ENCODE results near the gene DCC.

The DCC gene

GRCh38 chr18:52567360-52567759 is 227.4 kb downstream of the DCC start:
- no peak for DNase-seq (ENCODE audit: insufficient read length, low spot score)
- peak; percentile 53 for FAIRE-seq
- no peak for TF ChIP-seq CTCF (IDR thresholded peaks at IDR 0.05; ENCODE audit: insufficient read depth, missing control alignments)

- FAIRE-seq (no peak), DNase-seq (ENCODE audit: insufficient read length, low spot score) (no peak)
- TF ChIP-seq CTCF (IDR thresholded peaks at IDR 0.05; ENCODE audit: insufficient read depth, missing control alignments), result no peak
Measured at GRCh38 chr18:52569492-52569891, 229.5 kb downstream of the DCC start.

- FAIRE-seq, result no peak
- DNase-seq (ENCODE audit: insufficient read length, low spot score), result no peak
- TF ChIP-seq CTCF (IDR thresholded peaks at IDR 0.05; ENCODE audit: insufficient read depth, missing control alignments), result no peak
Measured at GRCh38 chr18:52570975-52571374, 231.0 kb downstream of the DCC start.

- DNase-seq (ENCODE audit: insufficient read length, low spot score), result no peak
- peak; percentile 97 for FAIRE-seq
- no peak for TF ChIP-seq CTCF (IDR thresholded peaks at IDR 0.05; ENCODE audit: insufficient read depth, missing control alignments)
Measured at GRCh38 chr18:52572036-52573000, 232.3 kb downstream of the DCC start.

GRCh38 chr18:52577795-52578194 is 237.8 kb downstream of the DCC start:
- no peak for DNase-seq (ENCODE audit: insufficient read length, low spot score)
- no peak for TF ChIP-seq CTCF (IDR thresholded peaks at IDR 0.05; ENCODE audit: insufficient read depth, missing control alignments)

GRCh38 chr18:52582061-52582460 is 242.1 kb downstream of the DCC start:
- DNase-seq (ENCODE audit: insufficient read length, low spot score) (no peak), FAIRE-seq (peak; percentile 78)

More at GRCh38 chr18:52577795-52578194, 237.8 kb downstream of the DCC start:
- peak; percentile 91 for FAIRE-seq

More at GRCh38 chr18:52582061-52582460, 242.1 kb downstream of the DCC start:
- no peak for TF ChIP-seq CTCF (IDR thresholded peaks at IDR 0.05; ENCODE audit: insufficient read depth, missing control alignments)
